Measurements from ENCODE around the gene LGI2.

DNA sequence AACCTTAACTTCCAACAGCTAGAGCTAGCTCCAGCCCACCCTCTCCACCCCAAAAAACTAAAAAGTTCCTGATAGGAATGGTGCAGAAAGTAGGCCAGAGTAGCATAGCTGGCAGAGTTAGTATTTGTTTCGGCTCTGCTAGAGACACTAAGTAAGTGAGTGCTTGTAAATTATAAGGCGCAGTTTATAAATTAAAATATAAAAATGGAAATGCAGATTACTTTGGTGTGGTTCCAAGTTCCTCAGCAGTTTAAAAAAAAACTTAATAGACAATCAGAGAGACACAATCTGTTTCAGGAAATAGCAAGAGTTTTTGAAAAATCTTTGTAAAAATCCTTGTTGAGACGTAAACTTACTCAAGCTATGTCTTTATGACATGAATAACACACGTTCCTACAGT, 2.8 kb upstream of the LGI2 start:
- TF ChIP-seq, protein P1, sequence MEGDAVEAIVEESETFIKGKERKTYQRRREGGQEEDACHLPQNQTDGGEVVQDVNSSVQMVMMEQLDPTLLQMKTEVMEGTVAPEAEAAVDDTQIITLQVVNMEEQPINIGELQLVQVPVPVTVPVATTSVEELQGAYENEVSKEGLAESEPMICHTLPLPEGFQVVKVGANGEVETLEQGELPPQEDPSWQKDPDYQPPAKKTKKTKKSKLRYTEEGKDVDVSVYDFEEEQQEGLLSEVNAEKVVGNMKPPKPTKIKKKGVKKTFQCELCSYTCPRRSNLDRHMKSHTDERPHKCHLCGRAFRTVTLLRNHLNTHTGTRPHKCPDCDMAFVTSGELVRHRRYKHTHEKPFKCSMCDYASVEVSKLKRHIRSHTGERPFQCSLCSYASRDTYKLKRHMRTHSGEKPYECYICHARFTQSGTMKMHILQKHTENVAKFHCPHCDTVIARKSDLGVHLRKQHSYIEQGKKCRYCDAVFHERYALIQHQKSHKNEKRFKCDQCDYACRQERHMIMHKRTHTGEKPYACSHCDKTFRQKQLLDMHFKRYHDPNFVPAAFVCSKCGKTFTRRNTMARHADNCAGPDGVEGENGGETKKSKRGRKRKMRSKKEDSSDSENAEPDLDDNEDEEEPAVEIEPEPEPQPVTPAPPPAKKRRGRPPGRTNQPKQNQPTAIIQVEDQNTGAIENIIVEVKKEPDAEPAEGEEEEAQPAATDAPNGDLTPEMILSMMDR (IDR thresholded peaks at IDR 0.05; ENCODE audit: poor library complexity, severe bottlenecking): no peak
- no peak for TF ChIP-seq EP300 (conservative IDR thresholded peaks at IDR 0.05; ENCODE audit: poor library complexity, severe bottlenecking)

Measured in neural cell (in vitro differentiated cells).